Fibroblast of pulmonary artery (primary cell): ENCODE data around the gene RELN.

Experiments used
- DNase-seq: peaks from one replicate; pipeline ENCODE4 v3.0.0-alpha.2; 2010; ENCODE audit warnings: low read depth
- H3K4me3 ChIP-seq: replicated peaks from 2 replicates; pipeline ENCODE4 v1.5.1; 2011; ENCODE audit warnings: low read depth, mild to moderate bottlenecking, control low read depth, low read length, moderate library complexity
- TF ChIP-seq, protein P1 (sequence below): IDR thresholded peaks from 2 replicates; pipeline ENCODE4 v1.5.1; 2011; ENCODE audit warnings: mild to moderate bottlenecking, control low read depth, low read length, inconsistent platforms; ENCODE audit errors: missing control alignments

RELN gene

DNA sequence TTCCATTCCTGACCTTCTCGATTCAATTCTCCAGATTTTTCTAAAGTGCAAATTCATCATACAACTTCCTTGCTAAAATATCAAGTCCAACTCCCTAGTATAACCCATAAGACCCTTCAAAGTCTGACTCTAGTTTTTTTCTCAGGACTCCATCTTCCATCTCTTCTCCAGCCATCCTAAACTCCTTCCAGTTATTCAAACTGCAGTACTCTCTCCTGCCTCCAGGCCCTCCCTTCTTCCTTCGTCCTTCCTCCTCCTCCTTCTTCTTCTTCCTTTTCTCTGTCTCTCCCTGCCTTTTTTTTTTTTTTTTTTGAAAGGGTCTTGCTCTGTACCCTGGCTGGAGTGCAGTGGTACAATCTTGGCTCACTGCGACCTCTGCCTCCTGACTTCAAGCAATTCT, 111.9 kb downstream of the RELN start:
- TF ChIP-seq, protein P1, sequence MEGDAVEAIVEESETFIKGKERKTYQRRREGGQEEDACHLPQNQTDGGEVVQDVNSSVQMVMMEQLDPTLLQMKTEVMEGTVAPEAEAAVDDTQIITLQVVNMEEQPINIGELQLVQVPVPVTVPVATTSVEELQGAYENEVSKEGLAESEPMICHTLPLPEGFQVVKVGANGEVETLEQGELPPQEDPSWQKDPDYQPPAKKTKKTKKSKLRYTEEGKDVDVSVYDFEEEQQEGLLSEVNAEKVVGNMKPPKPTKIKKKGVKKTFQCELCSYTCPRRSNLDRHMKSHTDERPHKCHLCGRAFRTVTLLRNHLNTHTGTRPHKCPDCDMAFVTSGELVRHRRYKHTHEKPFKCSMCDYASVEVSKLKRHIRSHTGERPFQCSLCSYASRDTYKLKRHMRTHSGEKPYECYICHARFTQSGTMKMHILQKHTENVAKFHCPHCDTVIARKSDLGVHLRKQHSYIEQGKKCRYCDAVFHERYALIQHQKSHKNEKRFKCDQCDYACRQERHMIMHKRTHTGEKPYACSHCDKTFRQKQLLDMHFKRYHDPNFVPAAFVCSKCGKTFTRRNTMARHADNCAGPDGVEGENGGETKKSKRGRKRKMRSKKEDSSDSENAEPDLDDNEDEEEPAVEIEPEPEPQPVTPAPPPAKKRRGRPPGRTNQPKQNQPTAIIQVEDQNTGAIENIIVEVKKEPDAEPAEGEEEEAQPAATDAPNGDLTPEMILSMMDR: no peak
- DNase-seq: no peak
- H3K4me3 ChIP-seq: no peak overlapping the region

DNA sequence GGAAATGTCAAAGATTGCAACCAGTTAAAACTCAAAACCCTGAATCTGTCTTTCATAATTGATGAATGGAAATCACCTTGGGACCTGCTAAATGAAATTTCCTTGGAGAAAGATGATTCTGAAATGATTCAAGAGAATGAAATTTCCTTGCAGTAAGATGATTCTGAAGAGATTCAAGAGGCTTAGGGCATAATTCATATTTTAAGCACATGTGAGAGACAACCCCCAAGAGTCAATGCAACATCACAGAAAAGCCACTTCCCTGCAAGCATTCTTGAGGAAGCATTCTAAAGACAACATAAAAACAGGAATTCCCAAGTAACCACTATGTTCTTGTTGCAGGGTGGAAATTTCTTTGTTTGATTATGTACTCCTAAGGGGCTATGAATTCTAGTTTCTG, 113.7 kb downstream of the RELN start:
- DNase-seq: no peak
- H3K4me3 ChIP-seq: no peak overlapping the region
- TF ChIP-seq, protein P1: no peak

DNA sequence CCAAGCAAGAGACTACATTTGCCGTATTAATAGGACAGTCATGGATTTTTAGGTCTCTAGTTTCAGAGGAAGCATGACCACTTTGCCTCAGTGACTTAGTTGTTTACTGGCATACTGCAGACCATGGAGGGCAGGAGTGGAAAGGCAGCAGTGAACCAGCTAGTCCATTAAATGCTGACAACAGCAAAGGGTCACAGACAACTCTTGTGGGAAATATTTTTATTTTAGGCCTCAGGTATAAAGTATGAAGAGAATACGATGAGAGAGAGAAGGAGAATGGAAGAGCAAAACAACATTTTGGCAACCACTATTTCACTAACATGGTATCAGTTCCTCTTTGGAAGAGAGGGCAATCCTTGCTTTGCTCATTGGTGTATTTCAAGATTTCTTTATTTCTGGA, 118.0 kb downstream of the RELN start:
- no peak overlapping the region for H3K4me3 ChIP-seq
- TF ChIP-seq, protein P1: no peak
- no peak for DNase-seq

DNA sequence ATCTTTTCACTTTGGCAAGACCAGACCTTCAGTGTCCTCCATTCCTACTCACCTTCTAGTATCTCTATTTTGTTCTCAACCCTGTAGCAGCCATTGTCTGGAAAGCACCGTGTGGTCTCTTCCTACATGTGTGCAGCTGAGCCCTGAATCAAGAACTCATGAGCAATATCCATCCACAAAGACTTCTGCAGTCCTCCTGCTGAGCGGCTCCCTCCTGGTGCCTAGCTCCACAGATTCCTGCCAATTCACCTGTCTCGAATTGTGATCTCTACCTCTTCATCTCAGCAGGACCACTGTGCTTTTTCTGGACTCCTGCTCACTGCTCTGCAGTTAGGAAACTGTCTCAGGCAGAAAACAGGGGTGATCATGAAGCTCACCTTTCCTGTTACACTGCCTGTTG, 118.8 kb downstream of the RELN start:
- no peak for DNase-seq
- no peak overlapping the region for H3K4me3 ChIP-seq
- TF ChIP-seq, protein P1: no peak

DNA sequence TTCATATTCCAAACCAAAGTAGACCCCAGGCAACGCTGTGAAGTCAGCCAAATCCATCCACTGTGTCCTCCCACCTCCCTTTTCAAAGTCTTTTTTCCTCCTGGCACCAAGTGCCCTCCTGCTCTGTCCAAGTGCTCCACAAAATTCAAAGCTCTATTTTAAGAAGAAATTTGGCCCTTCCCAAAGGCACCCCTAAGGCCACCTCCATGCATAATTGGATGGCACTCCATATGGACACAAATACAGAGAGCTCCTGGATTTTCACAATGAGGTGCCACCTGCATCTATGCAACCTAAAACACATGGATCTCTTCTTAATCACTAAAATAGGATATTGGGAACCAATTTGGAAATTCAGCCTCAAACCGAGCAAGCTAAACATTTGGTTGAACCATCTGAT, 121.6 kb downstream of the RELN start:
- H3K4me3 ChIP-seq: no peak overlapping the region
- DNase-seq: no peak
- TF ChIP-seq, protein P1: no peak

DNA sequence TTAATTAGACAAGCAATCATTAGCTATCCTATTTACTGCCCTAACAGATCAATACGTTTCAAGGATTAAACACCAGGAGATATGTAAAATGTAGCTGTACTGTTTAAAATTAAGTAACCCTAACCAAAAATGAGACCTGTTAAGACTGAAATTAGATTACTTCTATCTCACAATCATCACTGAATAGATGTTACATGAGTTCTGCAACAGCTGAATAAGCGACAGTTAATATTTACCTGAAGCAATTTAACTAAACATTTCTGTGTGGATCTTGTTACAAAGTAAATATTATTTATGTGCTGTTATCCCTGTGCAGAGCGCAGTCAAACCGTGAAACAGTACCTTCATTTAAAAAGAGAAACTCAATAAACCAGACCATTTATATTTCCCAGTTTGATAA, 122.5 kb downstream of the RELN start:
- DNase-seq: no peak
- H3K4me3 ChIP-seq: no peak overlapping the region
- TF ChIP-seq, protein P1: no peak

DNA sequence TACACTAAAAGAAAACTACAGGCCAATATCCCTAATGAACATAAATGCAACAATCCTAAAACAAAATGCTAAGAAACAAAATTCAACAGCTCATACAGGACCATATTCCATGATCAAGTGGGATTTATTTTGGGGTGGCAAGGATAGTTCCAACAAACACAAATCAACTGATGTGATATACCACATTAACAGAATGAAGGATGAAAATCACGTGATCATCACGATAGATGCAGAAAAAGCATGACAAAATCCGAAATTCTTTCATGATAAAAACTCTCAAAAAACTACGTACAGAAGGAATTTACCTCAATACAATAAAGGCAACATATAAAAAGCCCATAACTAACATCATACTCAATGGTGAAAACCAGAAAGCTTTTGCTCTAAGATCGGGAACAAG, 124.0 kb downstream of the RELN start:
- TF ChIP-seq, protein P1: no peak
- no peak overlapping the region for H3K4me3 ChIP-seq
- no peak for DNase-seq
